HUES64 (cell line): ENCODE data around the gene PCDH12. TPM values are rescaled to one million over a fixed set of nuclear protein-coding genes. Genes with fewer than 3 reads are reported as not detected.

Source experiments
- H3K27ac ChIP-seq: 2 replicates; pipeline ENCODE4 v1.7.0; 2013; ENCODE audit warnings: low read depth, low read length, inconsistent platforms
- H3K27me3 ChIP-seq: 2 replicates; pipeline ENCODE4 v1.6.1; 2013; ENCODE audit warnings: mild to moderate bottlenecking, low read length; ENCODE audit not compliant: insufficient read depth
- H3K36me3 ChIP-seq: 2 replicates; pipeline ENCODE4 v1.6.1; 2013; ENCODE audit warnings: mild to moderate bottlenecking, low read length; ENCODE audit not compliant: insufficient read depth
- H3K4me1 ChIP-seq: 2 replicates; pipeline ENCODE4 v1.6.1; 2013; ENCODE audit warnings: mild to moderate bottlenecking, low read length, moderate library complexity; ENCODE audit not compliant: insufficient read depth
- H3K4me3 ChIP-seq: 2 replicates; pipeline ENCODE4 v1.5.1; 2013; ENCODE audit warnings: mild to moderate bottlenecking, low read length, moderate library complexity
- H3K9ac ChIP-seq: 2 replicates; pipeline ENCODE4 v1.6.1; 2013; ENCODE audit warnings: mild to moderate bottlenecking, low read depth, low read length
- H3K9me3 ChIP-seq: 2 replicates; pipeline ENCODE4 v1.6.1; 2013; ENCODE audit warnings: low read depth, low read length; ENCODE audit not compliant: insufficient read depth
- WGBS: fragments of 150-250, 120-280 bp; methylation state at CpG from one replicate; pipeline ENCODE4 v1.1.7; 2013; ENCODE audit warnings: missing lambda C conversion rate; 5-methylcytosine and 5-hydroxymethylcytosine counted together
- polyA plus RNA-seq, 2 experiments: library from polyadenylated mRNA; stranded (reverse); fragments of 50-300 nt; gene quantifications; one replicate each; pipeline ENCODE4 v1.2.3, GENCODE V29; 2013

Gene PCDH12
- polyA plus RNA-seq (2013, experiment 1 of 2): 0.30 TPM
- 0.13 TPM for polyA plus RNA-seq (2013, experiment 2 of 2)

- Histone ChIP-seq H3K27ac (no peak within 1 kb of the TSS), H3K27me3 (no peaks in the 10 kb centered on the region), H3K36me3 (no peaks in the 10 kb centered on the region), H3K9ac (0 out of 2 replicates have a peak within 1 kb of the TSS, but pooled peaks have one; percentile 22), H3K9me3 (no peaks in the 10 kb centered on the region), H3K4me3 (no peak within 1 kb of the TSS), H3K4me1 (peaks cover 20% of the 10 kb centered on the region)
- 53% methylated on average over 7 of the region's 7 CpGs for WGBS
These were observed at the start of gene PCDH12 for GRCh38 chr5:141958113-141958512. PCDH12 (minus strand) TSS chr5:141958202; CDS start chr5:141957851, 351 bp downstream.

GRCh38 chr5:142007237-142007544 is 49.2 kb upstream of the PCDH12 start:
- H3K27ac ChIP-seq: no peak overlapping the region
- 100% methylated on average over 1 of the region's 1 CpG for WGBS
- peaks cover 87% of the 10 kb centered on the region for H3K36me3 ChIP-seq

GRCh38 chr5:142006363-142007236 is 48.6 kb upstream of the PCDH12 start:
- H3K4me3 ChIP-seq: no peak overlapping the region
- no peaks in the 10 kb centered on the region for H3K4me1 ChIP-seq
- H3K36me3 ChIP-seq: peaks cover 90% of the 10 kb centered on the region
- no peak overlapping the region for H3K27ac ChIP-seq
- no peaks in the 10 kb centered on the region for H3K9me3 ChIP-seq
- 94% methylated on average over 3 of the region's 3 CpGs for WGBS
- no peaks in the 10 kb centered on the region for H3K27me3 ChIP-seq
- H3K9ac ChIP-seq: no peak overlapping the region

More at GRCh38 chr5:142007237-142007544, 49.2 kb upstream of the PCDH12 start:
- Histone ChIP-seq H3K27me3 (no peaks in the 10 kb centered on the region), H3K4me1 (no peaks in the 10 kb centered on the region), H3K9ac (no peak overlapping the region), H3K9me3 (no peaks in the 10 kb centered on the region), H3K4me3 (no peak overlapping the region)

- Histone ChIP-seq H3K36me3 (peaks cover 86% of the 10 kb centered on the region), H3K9ac (no peak overlapping the region), H3K27me3 (no peaks in the 10 kb centered on the region), H3K4me1 (no peaks in the 10 kb centered on the region), H3K9me3 (no peaks in the 10 kb centered on the region), H3K4me3 (no peak overlapping the region), H3K27ac (no peak overlapping the region)
- 87% methylated on average over 2 of the region's 2 CpGs for WGBS
These were observed 45.3 kb upstream of the PCDH12 start for GRCh38 chr5:142003266-142003800.

- no peak overlapping the region for H3K27ac ChIP-seq
- H3K4me3 ChIP-seq: no peak overlapping the region
- no peaks in the 10 kb centered on the region for H3K4me1 ChIP-seq
- H3K36me3 ChIP-seq: peaks cover 68% of the 10 kb centered on the region
- H3K27me3 ChIP-seq: no peaks in the 10 kb centered on the region
- no peak overlapping the region for H3K9ac ChIP-seq
- H3K9me3 ChIP-seq: no peaks in the 10 kb centered on the region
- WGBS: 87% methylated on average over 6 of the region's 6 CpGs
These were observed 42.9 kb upstream of the PCDH12 start for GRCh38 chr5:142000704-142001484.

- H3K9me3 ChIP-seq: no peaks in the 10 kb centered on the region
- no peak overlapping the region for H3K4me3 ChIP-seq
- no peak overlapping the region for H3K9ac ChIP-seq
- H3K36me3 ChIP-seq: peaks cover 65% of the 10 kb centered on the region
- 94% methylated on average over 1 of the region's 1 CpG for WGBS
- H3K27ac ChIP-seq: no peak overlapping the region
- H3K27me3 ChIP-seq: no peaks in the 10 kb centered on the region
- H3K4me1 ChIP-seq: no peaks in the 10 kb centered on the region
These were observed 42.2 kb upstream of the PCDH12 start for GRCh38 chr5:142000173-142000572.

GRCh38 chr5:141997358-141997960 is 39.5 kb upstream of the PCDH12 start:
- Histone ChIP-seq H3K9me3 (no peaks in the 10 kb centered on the region), H3K4me1 (no peaks in the 10 kb centered on the region), H3K36me3 (peaks cover 45% of the 10 kb centered on the region), H3K9ac (no peak overlapping the region), H3K4me3 (no peak overlapping the region), H3K27me3 (no peaks in the 10 kb centered on the region), H3K27ac (no peak overlapping the region)
- WGBS: 74% methylated on average over 6 of the region's 6 CpGs

GRCh38 chr5:141995656-141996055 is 37.7 kb upstream of the PCDH12 start:
- Histone ChIP-seq H3K4me3 (no peak overlapping the region), H3K9me3 (no peaks in the 10 kb centered on the region), H3K27me3 (no peaks in the 10 kb centered on the region), H3K9ac (no peak overlapping the region), H3K36me3 (peaks cover 34% of the 10 kb centered on the region), H3K4me1 (no peaks in the 10 kb centered on the region), H3K27ac (no peak overlapping the region)
- WGBS: 97% methylated on average over 3 of the region's 3 CpGs

GRCh38 chr5:141994511-141995136 is 36.6 kb upstream of the PCDH12 start:
- H3K9ac ChIP-seq: no peak overlapping the region
- H3K36me3 ChIP-seq: peaks cover 34% of the 10 kb centered on the region
- H3K4me3 ChIP-seq: no peak overlapping the region
- 71% methylated on average over 4 of the region's 4 CpGs for WGBS
- H3K27ac ChIP-seq: no peak overlapping the region
- H3K27me3 ChIP-seq: no peaks in the 10 kb centered on the region
- no peaks in the 10 kb centered on the region for H3K9me3 ChIP-seq
- H3K4me1 ChIP-seq: no peaks in the 10 kb centered on the region

GRCh38 chr5:141992349-141992963 is 34.5 kb upstream of the PCDH12 start:
- H3K9ac ChIP-seq: no peak overlapping the region
- no peaks in the 10 kb centered on the region for H3K9me3 ChIP-seq
- H3K27ac ChIP-seq: no peak overlapping the region
- WGBS: no CpG with 5 or more reads among the region's 2 CpGs
- H3K4me1 ChIP-seq: no peaks in the 10 kb centered on the region
- no peak overlapping the region for H3K4me3 ChIP-seq
- H3K36me3 ChIP-seq: peaks cover 39% of the 10 kb centered on the region
- no peaks in the 10 kb centered on the region for H3K27me3 ChIP-seq
